NK-92 treated with Interleukin-12 subunit alpha and Interleukin-12 subunit beta, amount 100 ng/mL, for 24 hours (cell line): ENCODE data around the gene SLC13A5.
"Not testable (repeated sequence)": the region's sequence is repeated elsewhere in the genome, so short reads cannot be mapped to it uniquely, and the experiment has no call there.

Experiments used
- DNase-seq: peaks from one replicate; lab custom pipeline; 2025; lab: John Stamatoyannopoulos, UW

Gene SLC13A5

GRCh38 chr17:6661464-6661848, 51.7 kb downstream of the SLC13A5 start:
- DNase-seq, result no peak

- DNase-seq, result no peak
Observed at GRCh38 chr17:6660805-6661463, 52.2 kb downstream of the SLC13A5 start.

GRCh38 chr17:6660101-6660500, 53.1 kb downstream of the SLC13A5 start:
- no peak for DNase-seq

- not testable (repeated sequence) for DNase-seq
Observed at GRCh38 chr17:6658411-6658810, 54.8 kb downstream of the SLC13A5 start.

- DNase-seq, result no peak
Observed at GRCh38 chr17:6657633-6658287, 55.4 kb downstream of the SLC13A5 start.

- not testable (repeated sequence) for DNase-seq
Observed at GRCh38 chr17:6656797-6657632, 56.2 kb downstream of the SLC13A5 start.

- not testable (repeated sequence) for DNase-seq
Observed at GRCh38 chr17:6655732-6656361, 57.3 kb downstream of the SLC13A5 start.

GRCh38 chr17:6654841-6655731, 58.1 kb downstream of the SLC13A5 start:
- no peak for DNase-seq

- DNase-seq, result no peak
Observed at GRCh38 chr17:6651919-6652452, 61.2 kb downstream of the SLC13A5 start.

- peak; percentile 77 for DNase-seq
Observed at GRCh38 chr17:6651354-6651918, 61.7 kb downstream of the SLC13A5 start, which contains the start of the genes C17orf100 and MED31. Gene C17orf100 (plus strand): TSS chr17:6651762. CDS start chr17:6651914, 152 bp downstream. Gene MED31 (minus strand): TSS chr17:6651605. CDS start chr17:6651528, 77 bp downstream.

- DNase-seq, result no peak
Observed at GRCh38 chr17:6648181-6648580, 65.0 kb downstream of the SLC13A5 start.

GRCh38 chr17:6643451-6644125, 69.6 kb downstream of the SLC13A5 start:
- DNase-seq, result no peak

GRCh38 chr17:6642592-6642991, 70.6 kb downstream of the SLC13A5 start:
- no peak for DNase-seq

- no peak for DNase-seq
Observed at GRCh38 chr17:6641247-6641863, 71.8 kb downstream of the SLC13A5 start.

- peak; percentile 74 for DNase-seq
Observed at GRCh38 chr17:6640536-6641246, 72.5 kb downstream of the SLC13A5 start, which contains the start of the genes KIAA0753 and TXNDC17. Gene KIAA0753 (minus strand): TSS chr17:6640711. CDS start chr17:6635103, 5,608 bp downstream. Gene TXNDC17 (plus strand): TSS chr17:6641060. CDS start chr17:6641083, 23 bp downstream.

- no peak for DNase-seq
Observed at GRCh38 chr17:6639586-6640535, 73.3 kb downstream of the SLC13A5 start.

GRCh38 chr17:6639014-6639585, 74.1 kb downstream of the SLC13A5 start:
- DNase-seq, result no peak
